HG02763 (cell line): Measurements from ENCODE around the gene AMDHD2.

ENCODE experiments used
- ATAC-seq: cut with Tn5 transposase; IDR thresholded peaks from one replicate; pipeline ENCODE4 v1.9.1; 2021; ENCODE audit warnings: mild to moderate bottlenecking, moderate library complexity; ENCODE audit not compliant: unreplicated experiment

Gene AMDHD2

GRCh38 chr16:2482708-2483534, 37.2 kb upstream of the AMDHD2 start:
- ATAC-seq, result no peak

GRCh38 chr16:2483939-2484897, 36.0 kb upstream of the AMDHD2 start:
- ATAC-seq, result no peak

- ATAC-seq, result no peak
These were observed 35.2 kb upstream of the AMDHD2 start for GRCh38 chr16:2484898-2485508.

- no peak for ATAC-seq
These were observed 34.2 kb upstream of the AMDHD2 start for GRCh38 chr16:2485811-2486507.

GRCh38 chr16:2486645-2487516, 33.3 kb upstream of the AMDHD2 start:
- peak; percentile 63 for ATAC-seq

GRCh38 chr16:2487517-2487842, 32.7 kb upstream of the AMDHD2 start:
- ATAC-seq, result no peak

- ATAC-seq, result no peak
These were observed 32.2 kb upstream of the AMDHD2 start for GRCh38 chr16:2487903-2488531.

- no peak for ATAC-seq
These were observed 30.6 kb upstream of the AMDHD2 start for GRCh38 chr16:2489581-2489980.

- no peak for ATAC-seq
These were observed 29.7 kb upstream of the AMDHD2 start for GRCh38 chr16:2490190-2491105.

- no peak for ATAC-seq
These were observed 27.9 kb upstream of the AMDHD2 start for GRCh38 chr16:2492292-2492691.

GRCh38 chr16:2493605-2494004, 26.6 kb upstream of the AMDHD2 start:
- no peak for ATAC-seq

GRCh38 chr16:2494616-2495015, 25.6 kb upstream of the AMDHD2 start:
- ATAC-seq, result no peak

GRCh38 chr16:2495041-2495440, 25.1 kb upstream of the AMDHD2 start:
- no peak for ATAC-seq

GRCh38 chr16:2496223-2497115, 23.7 kb upstream of the AMDHD2 start:
- ATAC-seq, result no peak

- no peak for ATAC-seq
These were observed 23.0 kb upstream of the AMDHD2 start for GRCh38 chr16:2497116-2497630.

GRCh38 chr16:2497695-2498484, 22.3 kb upstream of the AMDHD2 start:
- no peak for ATAC-seq
